ENCODE results near the gene FBLN1. TPM values are rescaled to one million over a fixed set of nuclear protein-coding genes. Genes with fewer than 3 reads are reported as not detected.

The FBLN1 gene
- total RNA-seq, 1 experiment from 2014 or later, result 23.4 TPM

- Histone ChIP-seq H3K36me3 (ENCODE audit: control insufficient read depth in 1 of 2, insufficient read depth in 2 of 2, low read length in 2 of 2) (no peaks in the 10 kb centered on the region), H3K9me2 (ENCODE audit: insufficient read depth) (no peaks in the 10 kb centered on the region), H3K9me3 (ENCODE audit: control insufficient read depth in 1 of 2, insufficient read depth in 1 of 2, low read depth in 1 of 2, low read length in 2 of 2) (peaks cover 6 to 8% of the 10 kb centered on the region in 2 experiments; a peak in 2 of 4 replicates), H3K27me3 (ENCODE audit: insufficient read depth, low read length) (no peaks in the 10 kb centered on the region), H3K4me2 (ENCODE audit: low read length) (no peak overlapping the region), H3K4me1 (ENCODE audit: control insufficient read depth in 1 of 2, insufficient read depth in 2 of 2, low read length in 2 of 2) (peaks cover 0 to 3% of the 10 kb centered on the region in 2 experiments; a peak in 1 of 4 replicates), H2AFZ (ENCODE audit: low read depth, low read length, poor library complexity, severe bottlenecking) (no peak overlapping the region), H3K4me3 (replicated peaks in 1 of 2; ENCODE audit: low read depth in 1 of 2, low read length in 2 of 2) (no peak overlapping the region), H3K9ac (ENCODE audit: low read length) (no peak overlapping the region), H3K27ac (ENCODE audit: low read depth, low read length) (no peak overlapping the region), H4K20me1 (ENCODE audit: insufficient read depth) (no peaks in the 10 kb centered on the region), H3K79me2 (ENCODE audit: insufficient read depth, low read length) (no peaks in the 10 kb centered on the region)
- RAD21 ChIA-PET (ENCODE audit: low non-redundant PET in 1 of 2, low total read pairs in 2 of 2, uncharacterized antibody in 2 of 2, unreplicated experiment in 2 of 2), result no interaction called here
- ATAC-seq (no peak), DNase-seq (ENCODE audit: low read depth, low spot score) (no peak)
- CTCF ChIA-PET, result no interaction called here
- TF ChIP-seq YY1 (IDR thresholded peaks at IDR 0.05; ENCODE audit: extremely low read depth, insufficient replicate concordance, low read depth, low read length) (no peak), TCF7L2 (IDR thresholded peaks at IDR 0.05; ENCODE audit: borderline replicate concordance, extremely low read depth, insufficient read depth, insufficient read length) (no peak), FOSL1 (IDR thresholded peaks at IDR 0.05; ENCODE audit: low read depth) (no peak)
- POLR2A ChIA-PET, result no interaction called here
- intact Hi-C loops (cut with micrococcal nuclease), result no loop called here
- no TSS peak for BruUV-seq (replicated peaks)
These were observed 18.7 kb upstream of the FBLN1 start for GRCh38 chr22:45483918-45484499.

- intact Hi-C loops (cut with micrococcal nuclease), result no loop called here
- ChIA-PET RAD21 (ENCODE audit: low non-redundant PET in 1 of 2, low total read pairs in 2 of 2, uncharacterized antibody in 2 of 2, unreplicated experiment in 2 of 2) (no interaction called here), CTCF (no interaction called here)
These were observed 17.9 kb upstream of the FBLN1 start for GRCh38 chr22:45484742-45485141.

More at GRCh38 chr22:45484742-45485141, 17.9 kb upstream of the FBLN1 start:
- no peak overlapping the region for H3K4me2 ChIP-seq (ENCODE audit: low read length)
- H3K9me2 ChIP-seq (ENCODE audit: insufficient read depth), result no peaks in the 10 kb centered on the region
- POLR2A ChIA-PET, result no interaction called here
- BruUV-seq (replicated peaks), result no TSS peak
- ATAC-seq (no peak), DNase-seq (ENCODE audit: low read depth, low spot score) (no peak)
- H3K27me3 ChIP-seq (ENCODE audit: insufficient read depth, low read length), result no peaks in the 10 kb centered on the region
- H3K4me3 ChIP-seq (replicated peaks in 1 of 2; ENCODE audit: low read depth in 1 of 2, low read length in 2 of 2), result no peak overlapping the region
- H3K9ac ChIP-seq (ENCODE audit: low read length), result no peak overlapping the region
- H3K79me2 ChIP-seq (ENCODE audit: insufficient read depth, low read length), result no peaks in the 10 kb centered on the region
- no peaks in the 10 kb centered on the region for H3K36me3 ChIP-seq (ENCODE audit: control insufficient read depth in 1 of 2, insufficient read depth in 2 of 2, low read length in 2 of 2)
- peaks cover 0 to 3% of the 10 kb centered on the region in 2 experiments; a peak in 1 of 4 replicates for H3K4me1 ChIP-seq (ENCODE audit: control insufficient read depth in 1 of 2, insufficient read depth in 2 of 2, low read length in 2 of 2)
- no peak overlapping the region for H3K27ac ChIP-seq (ENCODE audit: low read depth, low read length)
- TF ChIP-seq ELF1 (IDR thresholded peaks at IDR 0.05; ENCODE audit: borderline replicate concordance, low read depth), result no peak
- TF ChIP-seq EZH2phosphoT487 (IDR thresholded peaks at IDR 0.05; ENCODE audit: borderline replicate concordance), result no peak
- TF ChIP-seq ZBTB33 (IDR thresholded peaks at IDR 0.05; ENCODE audit: extremely low read depth, insufficient replicate concordance, low read length), result no peak
- no peak for TF ChIP-seq JUND (IDR thresholded peaks at IDR 0.05)
- no peak for TF ChIP-seq EGR1 (IDR thresholded peaks at IDR 0.05; ENCODE audit: low read depth)
- H4K20me1 ChIP-seq (ENCODE audit: insufficient read depth), result no peaks in the 10 kb centered on the region
- peaks cover 6 to 8% of the 10 kb centered on the region in 2 experiments; a peak in 2 of 4 replicates for H3K9me3 ChIP-seq (ENCODE audit: control insufficient read depth in 1 of 2, insufficient read depth in 1 of 2, low read depth in 1 of 2, low read length in 2 of 2)
- H2AFZ ChIP-seq (ENCODE audit: low read depth, low read length, poor library complexity, severe bottlenecking), result no peak overlapping the region

Data from HCT116 (cell line).